Stomach (tissue), 9 donors: Measurements from ENCODE around the gene KASH5. TPM values are rescaled to one million over a fixed set of nuclear protein-coding genes. Genes with fewer than 3 reads are reported as not detected.

ENCODE experiments used
- DNase-seq, 2 donors: peaks; one replicate each; pipeline versions ENCODE4 v3.0.0 to v3.0.0-alpha.2; 2013 to 2019
- H3K27ac ChIP-seq, 5 donors: fragments of 200-600 bp in 4 of 5; sonication (generic) in 4 of 5; one replicate each; pipeline ENCODE4 v1.5.1; 2013 to 2019; ENCODE audit warnings: mild to moderate bottlenecking in 1 of 5, moderate library complexity in 1 of 5
- H3K27me3 ChIP-seq, 3 donors: fragments of 200-600 bp; sonication (generic); one replicate each; pipeline ENCODE4 v1.5.1; 2017 to 2019; ENCODE audit warnings: mixed run types in 1 of 3
- H3K36me3 ChIP-seq, 4 donors: fragments of 200-600 bp; sonication (generic); 1 replicate in 3 of 4; 2 replicates in 1 of 4; pipeline ENCODE4 v1.5.1; 2016 to 2019
- H3K4me1 ChIP-seq, 4 donors: fragments of 200-600 bp; sonication (generic); one replicate each; pipeline ENCODE4 v1.5.1; 2016 to 2019
- H3K4me3 ChIP-seq, 4 donors: fragments of 200-600 bp; sonication (generic) in 3 of 4; one replicate each; pipeline ENCODE4 v1.5.1; 2016 to 2019; ENCODE audit warnings: mild to moderate bottlenecking in 1 of 4
- H3K9me3 ChIP-seq, 4 donors: fragments of 200-600 bp; sonication (generic); one replicate each; pipeline ENCODE4 v1.5.1; 2016 to 2019
- EP300 ChIP-seq: sonication (generic); formaldehyde crosslinking; IDR thresholded peaks from one replicate; pipeline ENCODE4 v1.6.1; 2017; ENCODE audit warnings: antibody characterized with exemption
- POLR2A ChIP-seq, 4 donors: fragments of 450-650 bp; IDR thresholded peaks; one replicate each; pipeline ENCODE4 v1.6.1; 2016; ENCODE audit warnings: antibody characterized with exemption in 4 of 4, control low read depth in 2 of 4, mild to moderate bottlenecking in 1 of 4, moderate library complexity in 1 of 4
- POLR2AphosphoS5 ChIP-seq, 3 donors: sonication (generic); formaldehyde crosslinking; IDR thresholded peaks; one replicate each; pipeline ENCODE4 v1.6.1; 2016; ENCODE audit warnings: antibody characterized with exemption in 3 of 3
- WGBS, 5 donors: extraction: QIAGEN DNeasy Blood & Tissue Kit in 3 of 5; methylation state at CpG; one replicate each; pipeline versions ENCODE4 v1.1.5 to v1.1.7; 2013 to 2018; 5-methylcytosine and 5-hydroxymethylcytosine counted together
- intact Hi-C: fragments of 100-400 bp; cut with DNase I; formaldehyde crosslinking; loops from one replicate; pipeline ENCODE4 v1.15.1; 2023; ENCODE audit warnings: low total_unique reads
- polyA plus RNA-seq, 3 donors: library from polyadenylated mRNA; stranded (reverse); fragments of 200-250 nt; gene quantifications; one replicate each; pipeline ENCODE4 v1.2.3, GENCODE V29; 2013
- total RNA-seq, 5 donors: library from RNA; depleted of rRNA; stranded (reverse); fragments of >200 nt; gene quantifications; one replicate each; pipeline versions ENCODE4 v1.1.0 to v1.2.3, GENCODE V29; 2014 to 2016
- TF ChIP-seq, protein P1 (sequence below), 7 experiments: fragments of 450-650 bp in 4 of 7; fragments of 200-600 bp in 3 of 7; sonication (generic) in 3 of 7; IDR thresholded peaks; one replicate each; pipeline ENCODE4 v1.5.1; 2016 to 2019; ENCODE audit warnings: antibody characterized with exemption in 7 of 7, control low read depth in 2 of 7, mild to moderate bottlenecking in 1 of 7
- donor health status: healthy with polysubstance abuse.
- donor health status: Bipolar disorder and iron deficiency.
- donor health status: healthy.

The KASH5 gene
- total and polyA plus RNA-seq, 8 donors, result 0.20 to 0.37 TPM; not detected in 6

DNA sequence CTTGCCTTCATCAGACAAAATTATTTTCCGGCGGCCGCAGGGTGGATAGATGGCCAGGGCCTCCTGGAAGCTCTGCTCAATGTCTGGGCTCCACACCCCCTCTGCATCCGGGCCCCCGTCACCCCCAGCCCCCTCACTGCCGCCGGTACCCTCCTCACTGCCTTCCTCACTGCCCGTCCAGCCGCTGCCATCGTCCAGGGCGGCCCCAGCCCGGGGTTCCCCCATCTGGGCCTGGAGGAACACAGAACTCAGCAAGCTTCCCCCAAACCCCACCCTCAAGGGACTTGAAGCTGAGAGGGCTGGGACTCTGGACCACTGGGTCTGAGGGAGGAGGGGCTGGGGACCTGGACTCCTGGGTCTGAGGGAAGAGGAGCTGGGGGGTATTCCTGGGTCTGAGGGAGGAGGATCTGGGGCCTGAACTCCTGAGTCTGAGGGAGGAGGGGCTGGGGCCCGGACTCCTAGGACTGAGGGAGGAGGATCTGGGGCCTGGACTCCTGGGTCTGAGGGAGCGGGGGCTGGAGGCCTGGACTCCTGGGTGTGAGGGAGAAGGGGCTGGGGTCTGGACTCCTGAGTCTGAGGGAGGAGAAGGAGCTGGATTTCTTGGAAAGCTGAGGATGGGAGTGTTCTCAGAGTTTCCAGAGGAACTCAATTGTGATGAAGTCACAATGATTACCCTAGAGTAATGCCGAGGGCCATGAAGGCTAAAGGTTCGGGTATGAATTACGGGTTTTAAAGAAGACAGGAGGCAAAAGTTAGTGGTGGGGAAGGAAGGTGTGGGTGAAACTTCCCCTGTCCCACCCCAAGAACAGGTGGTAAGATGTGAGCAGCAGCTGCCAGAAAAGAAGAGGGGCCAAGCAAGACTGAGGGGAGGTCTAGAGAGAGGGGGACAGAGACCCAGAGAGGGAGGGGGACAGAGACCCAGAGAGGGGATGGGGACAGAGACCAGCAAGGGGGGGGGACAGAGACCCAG is 27.9 kb upstream of the KASH5 start:
- no peaks in the 10 kb centered on the region for H3K9me3 ChIP-seq
- intact Hi-C loops, result no loop called here
- TF ChIP-seq POLR2AphosphoS5 (IDR thresholded peaks at IDR 0.05) (no peak), EP300 (no peak), POLR2A (IDR thresholded peaks at IDR 0.05) (no peak)
- TF ChIP-seq, protein P1, sequence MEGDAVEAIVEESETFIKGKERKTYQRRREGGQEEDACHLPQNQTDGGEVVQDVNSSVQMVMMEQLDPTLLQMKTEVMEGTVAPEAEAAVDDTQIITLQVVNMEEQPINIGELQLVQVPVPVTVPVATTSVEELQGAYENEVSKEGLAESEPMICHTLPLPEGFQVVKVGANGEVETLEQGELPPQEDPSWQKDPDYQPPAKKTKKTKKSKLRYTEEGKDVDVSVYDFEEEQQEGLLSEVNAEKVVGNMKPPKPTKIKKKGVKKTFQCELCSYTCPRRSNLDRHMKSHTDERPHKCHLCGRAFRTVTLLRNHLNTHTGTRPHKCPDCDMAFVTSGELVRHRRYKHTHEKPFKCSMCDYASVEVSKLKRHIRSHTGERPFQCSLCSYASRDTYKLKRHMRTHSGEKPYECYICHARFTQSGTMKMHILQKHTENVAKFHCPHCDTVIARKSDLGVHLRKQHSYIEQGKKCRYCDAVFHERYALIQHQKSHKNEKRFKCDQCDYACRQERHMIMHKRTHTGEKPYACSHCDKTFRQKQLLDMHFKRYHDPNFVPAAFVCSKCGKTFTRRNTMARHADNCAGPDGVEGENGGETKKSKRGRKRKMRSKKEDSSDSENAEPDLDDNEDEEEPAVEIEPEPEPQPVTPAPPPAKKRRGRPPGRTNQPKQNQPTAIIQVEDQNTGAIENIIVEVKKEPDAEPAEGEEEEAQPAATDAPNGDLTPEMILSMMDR (IDR thresholded peaks at IDR 0.05), result no peak
- H3K36me3 ChIP-seq, result peaks cover 6 to 46% (median 39%) of the 10 kb centered on the region in 4 donors
- DNase-seq, result peak in 1 of 2 donors; percentile 36
- no peak overlapping the region for H3K4me3 ChIP-seq
- peaks cover 20 to 74% (median 44%) of the 10 kb centered on the region in 4 donors for H3K4me1 ChIP-seq
- WGBS, 5 donors, result 71 to 88% (median 85%) methylated on average over 14 to 17 of the region's 17 CpGs
- peak overlapping the region in 4 of 5 donors; percentile 13 to 94 (median 94) for H3K27ac ChIP-seq
- peaks cover 0 to 33% (median 9%) of the 10 kb centered on the region in 3 donors for H3K27me3 ChIP-seq

DNA sequence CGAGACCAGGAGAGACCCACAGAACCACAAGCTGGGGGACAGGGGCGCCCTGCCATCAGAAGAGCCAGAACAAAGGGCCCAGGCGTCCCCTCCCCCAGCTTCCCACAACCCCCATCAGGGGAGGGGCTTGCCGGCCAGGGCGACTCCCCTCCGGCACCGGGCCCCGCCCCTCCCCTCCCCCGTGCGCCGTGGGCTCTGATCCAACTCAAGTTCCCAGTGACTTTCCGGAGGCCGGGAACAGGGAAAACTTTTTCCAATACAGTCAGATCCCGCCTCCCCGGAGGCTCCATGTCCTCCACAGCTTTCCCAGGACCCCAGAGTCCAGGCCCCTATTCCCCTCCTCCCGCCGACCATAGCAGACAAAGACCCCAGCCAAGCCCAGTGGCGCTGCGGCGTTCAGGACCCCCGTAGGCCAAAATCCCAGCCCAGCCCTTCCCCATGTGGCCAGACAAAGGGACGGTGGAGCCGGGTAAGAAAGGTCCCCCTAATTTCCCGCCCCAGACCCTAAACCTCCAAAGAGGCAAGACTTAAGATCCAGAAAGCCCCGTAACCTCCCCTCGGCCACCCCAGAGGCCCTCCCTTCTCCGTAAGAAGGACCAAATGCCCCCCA is 26.5 kb upstream of the KASH5 start:
- DNase-seq, result peak; percentile 80 to 96
- H3K4me3 ChIP-seq, result peak overlapping the region; percentile 63 to 82 (median 76)
- TF ChIP-seq POLR2A (IDR thresholded peaks at IDR 0.05) (no peak), POLR2AphosphoS5 (IDR thresholded peaks at IDR 0.05) (peak; percentile 21 to 51 (median 26))
- intact Hi-C loops, result no loop called here
- peak overlapping the region; percentile 82 to 95 (median 94) for H3K27ac ChIP-seq
- WGBS, 5 donors, result 1 to 9% (median 6%) methylated on average over 7 to 27 of the region's 27 CpGs
- H3K27me3 ChIP-seq, result peaks cover 0 to 33% (median 9%) of the 10 kb centered on the region in 3 donors
- H3K36me3 ChIP-seq, result peaks cover 0 to 33% (median 31%) of the 10 kb centered on the region in 4 donors
- no peaks in the 10 kb centered on the region for H3K9me3 ChIP-seq
- peaks cover 18 to 60% (median 39%) of the 10 kb centered on the region in 4 donors for H3K4me1 ChIP-seq

DNA sequence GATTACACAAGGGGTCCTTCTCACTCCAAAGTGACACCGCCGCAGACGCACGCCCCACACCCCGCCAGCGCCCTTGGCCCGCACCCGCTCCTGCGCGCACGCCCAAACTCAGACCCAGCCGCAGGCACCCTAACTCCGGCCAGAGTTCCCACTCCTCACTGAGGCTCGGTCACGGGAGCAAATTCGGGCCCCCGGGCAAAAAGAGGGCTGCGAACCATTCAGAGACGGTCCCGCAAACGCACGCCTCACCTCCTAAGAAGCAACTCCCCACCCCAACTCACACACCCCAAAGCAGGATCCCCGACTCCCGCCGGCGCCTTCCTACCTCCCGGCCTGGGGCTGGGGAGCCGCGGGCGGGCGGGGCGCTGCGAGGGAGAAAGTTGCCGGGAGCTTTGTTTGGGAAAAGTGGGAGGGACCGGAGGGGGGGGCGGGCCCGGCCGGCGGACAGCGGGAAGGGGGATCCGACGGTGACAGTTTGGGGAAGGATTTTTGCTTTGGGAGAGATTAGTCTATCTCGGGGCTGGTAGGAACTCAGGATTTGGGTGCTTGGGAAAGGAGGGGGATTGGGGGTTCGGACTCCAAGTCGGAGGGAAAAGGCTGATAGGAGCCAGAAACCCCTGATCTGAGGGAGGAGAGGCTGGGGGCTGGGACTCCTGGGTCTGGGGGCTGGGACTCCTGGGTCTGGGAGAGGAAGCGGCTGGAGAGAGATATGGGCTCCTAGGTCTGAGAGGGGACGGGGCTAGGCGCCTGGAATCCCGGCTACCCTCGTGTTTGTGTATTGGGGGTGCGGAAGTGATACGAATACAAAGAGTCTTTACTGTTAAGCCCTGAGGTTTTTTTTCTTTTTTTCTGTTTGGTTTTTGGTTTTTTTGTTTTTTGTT is 25.8 kb upstream of the KASH5 start, which contains the start of gene TEAD2:
Gene TEAD2, minus strand, starts transcription at position 369 of the 881 bp plus-strand sequence. CDS start 2,341 bp downstream, outside the sequence.
- H3K9me3 ChIP-seq, result no peaks in the 10 kb centered on the region
- WGBS, 5 donors, result 0 to 1% (median 1%) methylated on average over 41 to 52 of the region's 52 CpGs

DNA sequence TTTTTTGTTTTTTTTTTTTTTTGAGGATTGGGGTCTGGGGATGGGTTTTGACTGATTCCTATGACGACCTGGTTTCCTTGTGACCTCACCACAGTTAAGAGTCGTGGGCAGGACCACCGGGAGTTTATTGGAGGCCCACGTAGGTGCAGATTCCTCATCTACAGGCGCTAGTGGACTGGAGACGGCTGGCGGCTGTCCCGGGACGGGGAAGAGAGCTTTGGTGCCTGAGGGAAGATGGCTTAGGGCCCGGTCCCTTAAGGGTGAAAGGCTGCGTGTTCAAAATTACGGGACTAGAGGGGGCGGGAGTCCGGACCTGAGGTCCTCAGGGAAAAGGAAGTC is 25.2 kb upstream of the KASH5 start:
- Histone ChIP-seq H3K27me3 (peaks cover 0 to 33% (median 9%) of the 10 kb centered on the region in 3 donors), H3K27ac (peak overlapping the region; percentile 78 to 95 (median 94)), H3K4me3 (peak overlapping the region; percentile 63 to 82 (median 76)), H3K9me3 (peaks cover 0 to under 1% (median 0%) of the 10 kb centered on the region in 4 donors), H3K4me1 (peaks cover 16 to 49% (median 33%) of the 10 kb centered on the region in 4 donors), H3K36me3 (peaks cover 0 to 20% (median 18%) of the 10 kb centered on the region in 4 donors)
- WGBS, 5 donors, result 0 to 1% (median 1%) methylated on average over 14 of the region's 14 CpGs
- intact Hi-C loops, result no loop called here
- TF ChIP-seq, protein P1 (IDR thresholded peaks at IDR 0.05), result no peak
- no peak for TF ChIP-seq POLR2AphosphoS5 (IDR thresholded peaks at IDR 0.05)
- no peak for TF ChIP-seq EP300
- no peak for TF ChIP-seq POLR2A (IDR thresholded peaks at IDR 0.05)
- peak; percentile 30 to 80 for DNase-seq

More for the DNA sequence above, 25.8 kb upstream of the KASH5 start, which contains the start of gene TEAD2:
- Histone ChIP-seq H3K4me3 (peak within 1 kb of the TSS; percentile 63 to 82 (median 76)), H3K27ac (peak within 1 kb of the TSS; percentile 82 to 95 (median 94)), H3K27me3 (peaks cover 0 to 33% (median 9%) of the 10 kb centered on the region in 3 donors), H3K36me3 (peaks cover 0 to 26% (median 24%) of the 10 kb centered on the region in 4 donors), H3K4me1 (peaks cover 16 to 54% (median 34%) of the 10 kb centered on the region in 4 donors)
- peak; percentile 73 to 92 for DNase-seq
- intact Hi-C loops, result no loop called here
- TF ChIP-seq, protein P1 (IDR thresholded peaks at IDR 0.05), result no peak
- peak in 2 of 3 donors; percentile 47 to 67 for TF ChIP-seq POLR2AphosphoS5 (IDR thresholded peaks at IDR 0.05)
